OCI-LY7 (cell line): ENCODE measurements around the gene SELPLG. TPM values are rescaled to one million over a fixed set of nuclear protein-coding genes. Genes with fewer than 3 reads are reported as not detected.

Experiments used
- BruUV-seq: library from RNA; stranded (reverse); fragments of 400-500 nt; replicated peaks from 2 replicates; lab custom pipeline; 2021; lab: Mats Ljungman, UMichigan
- CTCF ChIA-PET: fragments of 300-600 bp; sonication (Branson Sonifier 250); formaldehyde crosslinking; loops from one replicate; lab custom pipeline; 2022; ENCODE audit warnings: antibody characterized with exemption; ENCODE audit not compliant: unreplicated experiment; lab: Charles Lee
- POLR2A ChIA-PET: fragments of 300-600 bp; sonication (Branson Sonifier 250); formaldehyde crosslinking; loops from one replicate; lab custom pipeline; 2022; ENCODE audit warnings: antibody characterized with exemption; lab: Charles Lee
- DNase-seq: peaks from one replicate; pipeline ENCODE4 v3.0.0-alpha.2; 2015; ENCODE audit warnings: low spot score
- H2AFZ ChIP-seq: fragments of 200-600 bp; sonication (generic), shearing (Covaris generic); 2 replicates; pipeline ENCODE4 v1.6.1; 2014; ENCODE audit warnings: mild to moderate bottlenecking, antibody characterized with exemption, low read length, moderate library complexity
- H3K27ac ChIP-seq: fragments of 200-600 bp; sonication (generic); 2 replicates; pipeline ENCODE4 v1.5.1; 2014; ENCODE audit warnings: mixed run types, low read depth, mild to moderate bottlenecking, moderate library complexity, low read length, inconsistent platforms; ENCODE audit not compliant: poor library complexity, severe bottlenecking
- H3K36me3 ChIP-seq: fragments of 200-600 bp; sonication (generic); 2 replicates; pipeline ENCODE4 v1.6.1; 2014; ENCODE audit warnings: mild to moderate bottlenecking, antibody characterized with exemption, low read length, moderate library complexity, mixed read lengths; ENCODE audit not compliant: insufficient read depth
- H3K4me1 ChIP-seq: fragments of 200-600 bp; sonication (generic); 2 replicates; pipeline ENCODE4 v1.5.1; 2014; ENCODE audit warnings: mild to moderate bottlenecking, low read length; ENCODE audit not compliant: insufficient read depth, poor library complexity, severe bottlenecking
- H3K4me2 ChIP-seq: fragments of 200-600 bp; sonication (generic); 2 replicates; pipeline ENCODE4 v1.6.1; 2014; ENCODE audit warnings: mild to moderate bottlenecking, low read length
- H3K4me3 ChIP-seq: fragments of 200-600 bp; sonication (generic); 2 replicates; pipeline ENCODE4 v1.5.1; 2014; ENCODE audit warnings: mild to moderate bottlenecking, low read depth, low read length; ENCODE audit not compliant: poor library complexity, severe bottlenecking
- H3K79me2 ChIP-seq: fragments of 200-600 bp; sonication (generic); 2 replicates; pipeline ENCODE4 v1.6.1; 2016; ENCODE audit warnings: low read depth, mild to moderate bottlenecking, low read length, moderate library complexity, mixed read lengths; ENCODE audit not compliant: insufficient read depth
- H3K9me2 ChIP-seq: fragments of 200-600 bp; sonication (generic); 2 replicates; pipeline ENCODE4 v1.6.1; 2016; ENCODE audit warnings: mild to moderate bottlenecking, low read length, mixed read lengths; ENCODE audit not compliant: insufficient read depth
- H3K9me3 ChIP-seq: fragments of 200-600 bp; sonication (generic); 2 replicates; pipeline ENCODE4 v1.6.1; 2014; ENCODE audit warnings: mild to moderate bottlenecking, mixed run types, low read length, mixed read lengths
- H4K20me1 ChIP-seq: fragments of 200-600 bp; sonication (generic); 2 replicates; pipeline ENCODE4 v1.6.1; 2014; ENCODE audit warnings: mild to moderate bottlenecking, antibody characterized with exemption, low read length, moderate library complexity, mixed read lengths; ENCODE audit not compliant: insufficient read depth
- EZH2phosphoT487 ChIP-seq: fragments of 200-600 bp; sonication (generic); IDR thresholded peaks from 2 replicates; pipeline ENCODE4 v1.6.1; 2018; ENCODE audit warnings: low read depth, borderline replicate concordance, mild to moderate bottlenecking, mixed run types, antibody characterized with exemption, low read length, moderate library complexity, mixed read lengths
- intact Hi-C: fragments of 100-400 bp; cut with micrococcal nuclease; formaldehyde crosslinking; loops from one replicate; pipeline ENCODE4 v1.10.0; 2022; ENCODE audit not compliant: unreplicated experiment
- total RNA-seq, 2 experiments: library from RNA; depleted of rRNA in 1 of 2; stranded (reverse); fragments of >200 nt in 1 of 2; shearing (Covaris generic) in 1 of 2; gene quantifications; 2 replicates each; pipeline ENCODE4 v1.2.3, GENCODE V29; 2014 to 2022
- TF ChIP-seq, protein P1 (sequence below): fragments of 200-600 bp; sonication (generic); conservative IDR thresholded peaks from 2 replicates; pipeline ENCODE4 v1.5.1; 2014; ENCODE audit warnings: mild to moderate bottlenecking, antibody characterized with exemption, low read length, moderate library complexity, mixed read lengths

SELPLG gene
- total RNA-seq, 2 experiments from 2014 or later: 20.0 to 21.0 TPM

DNA sequence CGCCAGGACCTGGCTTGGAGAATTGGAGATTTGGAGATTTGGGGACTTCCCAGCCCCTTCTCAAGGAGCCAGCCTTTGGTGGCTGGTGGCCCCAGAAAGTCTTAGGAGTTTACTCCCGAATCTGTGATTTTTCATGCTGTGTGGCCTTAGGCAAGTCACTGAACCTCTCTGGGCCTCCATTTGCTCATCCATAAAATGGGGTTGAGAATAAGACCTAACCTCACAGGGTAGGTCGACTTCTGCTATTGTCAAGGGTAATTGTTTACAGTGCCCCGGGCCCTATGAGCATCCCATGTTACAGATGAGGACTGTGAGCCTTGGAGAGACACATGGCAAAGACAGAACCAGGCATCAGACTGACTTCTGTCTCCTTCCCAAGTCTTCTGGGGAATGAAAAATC is 19.7 kb downstream of the SELPLG start:
- Histone ChIP-seq H4K20me1 (no peaks in the 10 kb centered on the region), H3K9me2 (no peaks in the 10 kb centered on the region), H3K4me3 (no peak overlapping the region), H3K4me2 (no peak overlapping the region), H3K36me3 (no peaks in the 10 kb centered on the region), H3K4me1 (peaks cover 30% of the 10 kb centered on the region), H2AFZ (no peak overlapping the region), H3K27ac (no peak overlapping the region), H3K9me3 (peaks cover 12% of the 10 kb centered on the region), H3K79me2 (no peaks in the 10 kb centered on the region)
- POLR2A ChIA-PET: interaction anchor here (1.8 kb wide), 1 partner anchor 22 kb away, joined by 7 read pairs; no protein-coding TSS in a partner anchor
- no TSS peak for BruUV-seq
- intact Hi-C loops: no loop called here
- no peak for DNase-seq
- CTCF ChIA-PET: no interaction called here
- no peak for TF ChIP-seq EZH2phosphoT487
- TF ChIP-seq, protein P1, sequence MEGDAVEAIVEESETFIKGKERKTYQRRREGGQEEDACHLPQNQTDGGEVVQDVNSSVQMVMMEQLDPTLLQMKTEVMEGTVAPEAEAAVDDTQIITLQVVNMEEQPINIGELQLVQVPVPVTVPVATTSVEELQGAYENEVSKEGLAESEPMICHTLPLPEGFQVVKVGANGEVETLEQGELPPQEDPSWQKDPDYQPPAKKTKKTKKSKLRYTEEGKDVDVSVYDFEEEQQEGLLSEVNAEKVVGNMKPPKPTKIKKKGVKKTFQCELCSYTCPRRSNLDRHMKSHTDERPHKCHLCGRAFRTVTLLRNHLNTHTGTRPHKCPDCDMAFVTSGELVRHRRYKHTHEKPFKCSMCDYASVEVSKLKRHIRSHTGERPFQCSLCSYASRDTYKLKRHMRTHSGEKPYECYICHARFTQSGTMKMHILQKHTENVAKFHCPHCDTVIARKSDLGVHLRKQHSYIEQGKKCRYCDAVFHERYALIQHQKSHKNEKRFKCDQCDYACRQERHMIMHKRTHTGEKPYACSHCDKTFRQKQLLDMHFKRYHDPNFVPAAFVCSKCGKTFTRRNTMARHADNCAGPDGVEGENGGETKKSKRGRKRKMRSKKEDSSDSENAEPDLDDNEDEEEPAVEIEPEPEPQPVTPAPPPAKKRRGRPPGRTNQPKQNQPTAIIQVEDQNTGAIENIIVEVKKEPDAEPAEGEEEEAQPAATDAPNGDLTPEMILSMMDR: no peak

DNA sequence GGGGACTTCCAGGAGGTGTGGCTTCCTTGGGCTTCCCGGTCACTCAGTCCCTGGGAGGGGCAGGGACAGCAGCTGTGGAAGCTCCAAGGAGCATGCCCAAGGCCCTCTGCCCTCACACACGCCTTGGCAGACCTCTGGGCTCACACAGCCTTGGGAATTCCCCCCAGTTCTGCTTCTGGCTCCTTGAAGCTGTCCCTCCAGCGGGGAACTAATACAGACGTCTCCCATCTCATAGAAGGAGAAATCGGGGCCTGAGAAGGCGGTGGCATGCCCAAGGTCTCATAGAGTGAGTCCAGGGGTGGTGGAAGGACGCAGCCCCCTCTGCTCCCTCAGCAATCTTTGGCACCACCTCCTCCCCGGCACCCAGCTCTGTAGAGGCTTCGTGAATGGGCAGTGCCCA is 20.1 kb downstream of the SELPLG start:
- H3K4me1 ChIP-seq: peaks cover 27% of the 10 kb centered on the region
- CTCF ChIA-PET: interaction anchor here (1.2 kb wide), 1 partner anchor 337 kb away, joined by 3 read pairs; no protein-coding TSS in a partner anchor

More for the DNA sequence above, 20.1 kb downstream of the SELPLG start:
- H3K36me3 ChIP-seq: no peaks in the 10 kb centered on the region
- no peaks in the 10 kb centered on the region for H3K9me2 ChIP-seq
- no TSS peak for BruUV-seq
- H3K27ac ChIP-seq: no peak overlapping the region
- H3K9me3 ChIP-seq: peaks cover 12% of the 10 kb centered on the region
- H3K4me3 ChIP-seq: no peak overlapping the region
- H4K20me1 ChIP-seq: no peaks in the 10 kb centered on the region
- intact Hi-C loops: no loop called here
- TF ChIP-seq EZH2phosphoT487: no peak
- TF ChIP-seq, protein P1: no peak
- no peak overlapping the region for H3K4me2 ChIP-seq
- H2AFZ ChIP-seq: no peak overlapping the region
- no peak for DNase-seq
- POLR2A ChIA-PET: interaction anchor here (1.8 kb wide), 1 partner anchor 22 kb away, joined by 7 read pairs; no protein-coding TSS in a partner anchor
- H3K79me2 ChIP-seq: no peaks in the 10 kb centered on the region
